ENCODE results near the gene POLD2. TPM values are rescaled to one million over a fixed set of nuclear protein-coding genes. Genes with fewer than 3 reads are reported as not detected.

POLD2 gene
- total and polyA plus RNA-seq, 2 of the 13 experiments (the other 11 are each of a cell fraction or from before 2014, with no cell fraction given): 87.6 to 95.1 TPM

- TF ChIP-seq MIER3 (CRISPR knock-in tag; IDR thresholded peaks at IDR 0.05; ENCODE audit: borderline replicate concordance) (no peak), ZBTB21 (CRISPR knock-in tag; IDR thresholded peaks at IDR 0.05) (no peak), ISL2 (CRISPR knock-in tag; IDR thresholded peaks at IDR 0.05) (no peak), PAXIP1 (CRISPR knock-in tag; conservative IDR thresholded peaks at IDR 0.05) (no peak), SYNCRIP (IDR thresholded peaks at IDR 0.05; ENCODE audit: insufficient read depth, low read depth, low read length) (no peak), JUND (CRISPR knock-in tag; IDR thresholded peaks at IDR 0.05) (no peak), DR1 (CRISPR knock-in tag; IDR thresholded peaks at IDR 0.05) (0 out of 2 replicates have a peak, but pooled peaks have one; percentile 38), DNMT3B (CRISPR knock-in tag; conservative IDR thresholded peaks at IDR 0.05) (no peak), FIP1L1 (IDR thresholded peaks at IDR 0.05; ENCODE audit: borderline replicate concordance, insufficient read depth, low read depth, low read length) (no peak)
- TF ChIP-seq, protein P1, sequence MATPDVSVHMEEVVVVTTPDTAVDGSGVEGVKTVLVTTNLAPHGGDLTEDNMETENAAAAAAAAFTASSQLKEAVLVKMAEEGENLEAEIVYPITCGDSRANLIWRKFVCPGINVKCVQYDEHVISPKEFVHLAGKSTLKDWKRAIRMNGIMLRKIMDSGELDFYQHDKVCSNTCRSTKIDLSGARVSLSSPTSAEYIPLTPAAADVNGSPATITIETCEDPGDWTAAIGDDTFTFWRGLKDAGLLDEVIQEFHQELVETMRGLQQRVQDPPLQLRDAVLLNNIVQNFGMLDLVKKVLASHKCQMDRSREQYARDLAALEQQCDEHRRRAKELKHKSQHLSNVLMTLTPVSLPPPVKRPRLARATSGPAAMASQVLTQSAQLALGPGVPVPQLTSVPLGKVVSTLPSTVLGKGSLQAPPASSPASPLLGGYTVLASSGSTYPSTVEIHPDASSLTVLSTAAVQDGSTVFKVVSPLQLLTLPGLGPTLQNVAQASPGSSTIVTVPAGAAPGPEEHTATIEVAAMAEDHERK (CRISPR knock-in tag; IDR thresholded peaks at IDR 0.05; ENCODE audit: low read depth): no peak
- TF ChIP-seq, protein P2, sequence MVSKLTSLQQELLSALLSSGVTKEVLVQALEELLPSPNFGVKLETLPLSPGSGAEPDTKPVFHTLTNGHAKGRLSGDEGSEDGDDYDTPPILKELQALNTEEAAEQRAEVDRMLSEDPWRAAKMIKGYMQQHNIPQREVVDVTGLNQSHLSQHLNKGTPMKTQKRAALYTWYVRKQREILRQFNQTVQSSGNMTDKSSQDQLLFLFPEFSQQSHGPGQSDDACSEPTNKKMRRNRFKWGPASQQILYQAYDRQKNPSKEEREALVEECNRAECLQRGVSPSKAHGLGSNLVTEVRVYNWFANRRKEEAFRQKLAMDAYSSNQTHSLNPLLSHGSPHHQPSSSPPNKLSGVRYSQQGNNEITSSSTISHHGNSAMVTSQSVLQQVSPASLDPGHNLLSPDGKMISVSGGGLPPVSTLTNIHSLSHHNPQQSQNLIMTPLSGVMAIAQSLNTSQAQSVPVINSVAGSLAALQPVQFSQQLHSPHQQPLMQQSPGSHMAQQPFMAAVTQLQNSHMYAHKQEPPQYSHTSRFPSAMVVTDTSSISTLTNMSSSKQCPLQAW (CRISPR knock-in tag; IDR thresholded peaks at IDR 0.05): no peak
- TF ChIP-seq, protein P3, sequence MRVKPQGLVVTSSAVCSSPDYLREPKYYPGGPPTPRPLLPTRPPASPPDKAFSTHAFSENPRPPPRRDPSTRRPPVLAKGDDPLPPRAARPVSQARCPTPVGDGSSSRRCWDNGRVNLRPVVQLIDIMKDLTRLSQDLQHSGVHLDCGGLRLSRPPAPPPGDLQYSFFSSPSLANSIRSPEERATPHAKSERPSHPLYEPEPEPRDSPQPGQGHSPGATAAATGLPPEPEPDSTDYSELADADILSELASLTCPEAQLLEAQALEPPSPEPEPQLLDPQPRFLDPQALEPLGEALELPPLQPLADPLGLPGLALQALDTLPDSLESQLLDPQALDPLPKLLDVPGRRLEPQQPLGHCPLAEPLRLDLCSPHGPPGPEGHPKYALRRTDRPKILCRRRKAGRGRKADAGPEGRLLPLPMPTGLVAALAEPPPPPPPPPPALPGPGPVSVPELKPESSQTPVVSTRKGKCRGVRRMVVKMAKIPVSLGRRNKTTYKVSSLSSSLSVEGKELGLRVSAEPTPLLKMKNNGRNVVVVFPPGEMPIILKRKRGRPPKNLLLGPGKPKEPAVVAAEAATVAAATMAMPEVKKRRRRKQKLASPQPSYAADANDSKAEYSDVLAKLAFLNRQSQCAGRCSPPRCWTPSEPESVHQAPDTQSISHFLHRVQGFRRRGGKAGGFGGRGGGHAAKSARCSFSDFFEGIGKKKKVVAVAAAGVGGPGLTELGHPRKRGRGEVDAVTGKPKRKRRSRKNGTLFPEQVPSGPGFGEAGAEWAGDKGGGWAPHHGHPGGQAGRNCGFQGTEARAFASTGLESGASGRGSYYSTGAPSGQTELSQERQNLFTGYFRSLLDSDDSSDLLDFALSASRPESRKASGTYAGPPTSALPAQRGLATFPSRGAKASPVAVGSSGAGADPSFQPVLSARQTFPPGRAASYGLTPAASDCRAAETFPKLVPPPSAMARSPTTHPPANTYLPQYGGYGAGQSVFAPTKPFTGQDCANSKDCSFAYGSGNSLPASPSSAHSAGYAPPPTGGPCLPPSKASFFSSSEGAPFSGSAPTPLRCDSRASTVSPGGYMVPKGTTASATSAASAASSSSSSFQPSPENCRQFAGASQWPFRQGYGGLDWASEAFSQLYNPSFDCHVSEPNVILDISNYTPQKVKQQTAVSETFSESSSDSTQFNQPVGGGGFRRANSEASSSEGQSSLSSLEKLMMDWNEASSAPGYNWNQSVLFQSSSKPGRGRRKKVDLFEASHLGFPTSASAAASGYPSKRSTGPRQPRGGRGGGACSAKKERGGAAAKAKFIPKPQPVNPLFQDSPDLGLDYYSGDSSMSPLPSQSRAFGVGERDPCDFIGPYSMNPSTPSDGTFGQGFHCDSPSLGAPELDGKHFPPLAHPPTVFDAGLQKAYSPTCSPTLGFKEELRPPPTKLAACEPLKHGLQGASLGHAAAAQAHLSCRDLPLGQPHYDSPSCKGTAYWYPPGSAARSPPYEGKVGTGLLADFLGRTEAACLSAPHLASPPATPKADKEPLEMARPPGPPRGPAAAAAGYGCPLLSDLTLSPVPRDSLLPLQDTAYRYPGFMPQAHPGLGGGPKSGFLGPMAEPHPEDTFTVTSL (CRISPR knock-in tag; IDR thresholded peaks at IDR 0.05; ENCODE audit: borderline replicate concordance): no peak
- TF ChIP-seq, protein P4, sequence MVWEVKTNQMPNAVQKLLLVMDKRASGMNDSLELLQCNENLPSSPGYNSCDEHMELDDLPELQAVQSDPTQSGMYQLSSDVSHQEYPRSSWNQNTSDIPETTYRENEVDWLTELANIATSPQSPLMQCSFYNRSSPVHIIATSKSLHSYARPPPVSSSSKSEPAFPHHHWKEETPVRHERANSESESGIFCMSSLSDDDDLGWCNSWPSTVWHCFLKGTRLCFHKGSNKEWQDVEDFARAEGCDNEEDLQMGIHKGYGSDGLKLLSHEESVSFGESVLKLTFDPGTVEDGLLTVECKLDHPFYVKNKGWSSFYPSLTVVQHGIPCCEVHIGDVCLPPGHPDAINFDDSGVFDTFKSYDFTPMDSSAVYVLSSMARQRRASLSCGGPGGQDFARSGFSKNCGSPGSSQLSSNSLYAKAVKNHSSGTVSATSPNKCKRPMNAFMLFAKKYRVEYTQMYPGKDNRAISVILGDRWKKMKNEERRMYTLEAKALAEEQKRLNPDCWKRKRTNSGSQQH (CRISPR knock-in tag; IDR thresholded peaks at IDR 0.05; ENCODE audit: low read depth): no peak
These were observed 35.2 kb downstream of the POLD2 start (continued) for GRCh38 chr7:44087911-44088838.
